Natural killer cell (primary cell): ENCODE data around the gene PDGFRB. TPM values are rescaled to one million over a fixed set of nuclear protein-coding genes. Genes with fewer than 3 reads are reported as not detected.

Source experiments
- ATAC-seq, 3 donors: fragments of 150-1000 bp in 2 of 3; fragments of 200-7000 bp in 1 of 3; cut with Tn5 transposase; 1 replicate in 1 of 3; 2 replicates in 2 of 3; pipeline ENCODE4 v1.10.0; 2021; ENCODE audit warnings: mild to moderate bottlenecking in 2 of 3, moderate library complexity in 2 of 3
- DNase-seq, 2 donors: peaks; one replicate each; pipeline versions ENCODE4 v3.0.0 to v3.0.0-alpha.2; 2013 to 2021; ENCODE audit warnings: mixed read lengths in 1 of 2
- H3K27ac ChIP-seq: one replicate; pipeline ENCODE4 v1.5.1; 2013; ENCODE audit warnings: mild to moderate bottlenecking, low read length
- H3K27me3 ChIP-seq: one replicate; pipeline ENCODE4 v1.6.1; 2013; ENCODE audit warnings: low read length; ENCODE audit not compliant: control insufficient read depth, insufficient read depth
- H3K36me3 ChIP-seq: one replicate; pipeline ENCODE4 v1.6.1; 2013; ENCODE audit warnings: low read length; ENCODE audit not compliant: control insufficient read depth, insufficient read depth
- H3K4me1 ChIP-seq: one replicate; pipeline ENCODE4 v1.6.1; 2013; ENCODE audit warnings: low read length; ENCODE audit not compliant: control insufficient read depth, insufficient read depth
- H3K4me3 ChIP-seq: one replicate; pipeline ENCODE4 v1.5.1; 2013; ENCODE audit warnings: low read length
- H3K9me3 ChIP-seq: one replicate; pipeline ENCODE4 v1.6.1; 2013; ENCODE audit warnings: low read length; ENCODE audit not compliant: control insufficient read depth, insufficient read depth
- H3K27ac Mint-ChIP-seq, 2 donors: one replicate each; pipeline ENCODE4 v1.8.0; 2022; ENCODE audit warnings: mild to moderate bottlenecking in 2 of 2, mixed read lengths in 2 of 2, moderate library complexity in 1 of 2
- H3K27me3 Mint-ChIP-seq, 2 donors: one replicate each; pipeline ENCODE4 v1.8.0; 2022; ENCODE audit warnings: low read depth in 2 of 2, mixed read lengths in 2 of 2
- H3K36me3 Mint-ChIP-seq: one replicate; pipeline ENCODE4 v1.8.0; 2022; ENCODE audit warnings: mixed read lengths
- H3K4me1 Mint-ChIP-seq, 2 donors: one replicate each; pipeline ENCODE4 v1.8.0; 2022; ENCODE audit warnings: mixed read lengths in 2 of 2
- H3K4me3 Mint-ChIP-seq: one replicate; pipeline ENCODE4 v1.8.0; 2022; ENCODE audit warnings: mild to moderate bottlenecking, moderate library complexity, mixed read lengths
- H3K9me3 Mint-ChIP-seq, 2 donors: one replicate each; pipeline ENCODE4 v1.8.0; 2022; ENCODE audit warnings: mixed read lengths in 2 of 2
- WGBS: methylation state at CpG from one replicate; pipeline ENCODE4 v1.1.7; 2013; ENCODE audit warnings: missing lambda C conversion rate; ENCODE audit not compliant: insufficient coverage; 5-methylcytosine and 5-hydroxymethylcytosine counted together
- intact Hi-C: fragments of 100-400 bp; cut with micrococcal nuclease; formaldehyde crosslinking; loops from one replicate; pipeline ENCODE4 v1.14.2; 2022
- total RNA-seq, 4 donors: library from RNA; stranded (reverse); fragments of 120-200 nt in 1 of 4; gene quantifications; one replicate each; pipeline versions ENCODE4 v1.2.3 to v1.2.4, GENCODE V29; 2013 to 2022
- TF ChIP-seq, protein P1 (sequence below): fragments of 200-600 bp; IDR thresholded peaks from one replicate; pipeline ENCODE4 v1.8.0; 2022; ENCODE audit warnings: antibody characterized with exemption

PDGFRB gene
- total RNA-seq, 3 donors from 2014 or later (not counting 1 experiment from before 2014, with no cell fraction given): 44.8 to 93.1 (median 61.6) TPM

GRCh38 chr5:150153957-150154617 is 1.6 kb downstream of the PDGFRB start:
- H3K4me3 Mint-ChIP-seq: peak overlapping the region; percentile 98
- no peaks in the 10 kb centered on the region for H3K27me3 ChIP-seq
- no peaks in the 10 kb centered on the region for H3K9me3 Mint-ChIP-seq
- DNase-seq (peak in 1 of 2 donors; percentile 18), ATAC-seq (peak; percentile 69 to 71 (median 70))
- no peaks in the 10 kb centered on the region for H3K9me3 ChIP-seq
- H3K4me1 ChIP-seq: peaks cover 59% of the 10 kb centered on the region
- no peaks in the 10 kb centered on the region for H3K36me3 Mint-ChIP-seq
- H3K27ac Mint-ChIP-seq: peak overlapping the region; percentile 76 to 93
- TF ChIP-seq, protein P1, sequence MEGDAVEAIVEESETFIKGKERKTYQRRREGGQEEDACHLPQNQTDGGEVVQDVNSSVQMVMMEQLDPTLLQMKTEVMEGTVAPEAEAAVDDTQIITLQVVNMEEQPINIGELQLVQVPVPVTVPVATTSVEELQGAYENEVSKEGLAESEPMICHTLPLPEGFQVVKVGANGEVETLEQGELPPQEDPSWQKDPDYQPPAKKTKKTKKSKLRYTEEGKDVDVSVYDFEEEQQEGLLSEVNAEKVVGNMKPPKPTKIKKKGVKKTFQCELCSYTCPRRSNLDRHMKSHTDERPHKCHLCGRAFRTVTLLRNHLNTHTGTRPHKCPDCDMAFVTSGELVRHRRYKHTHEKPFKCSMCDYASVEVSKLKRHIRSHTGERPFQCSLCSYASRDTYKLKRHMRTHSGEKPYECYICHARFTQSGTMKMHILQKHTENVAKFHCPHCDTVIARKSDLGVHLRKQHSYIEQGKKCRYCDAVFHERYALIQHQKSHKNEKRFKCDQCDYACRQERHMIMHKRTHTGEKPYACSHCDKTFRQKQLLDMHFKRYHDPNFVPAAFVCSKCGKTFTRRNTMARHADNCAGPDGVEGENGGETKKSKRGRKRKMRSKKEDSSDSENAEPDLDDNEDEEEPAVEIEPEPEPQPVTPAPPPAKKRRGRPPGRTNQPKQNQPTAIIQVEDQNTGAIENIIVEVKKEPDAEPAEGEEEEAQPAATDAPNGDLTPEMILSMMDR: no peak
- intact Hi-C loops: no loop called here
- peak overlapping the region; percentile 56 for H3K4me3 ChIP-seq
- H3K4me1 Mint-ChIP-seq: peaks cover 40 to 55% of the 10 kb centered on the region in 2 donors
- no peaks in the 10 kb centered on the region for H3K36me3 ChIP-seq
- peaks cover 0 to 9% of the 10 kb centered on the region in 2 donors for H3K27me3 Mint-ChIP-seq
- no peak overlapping the region for H3K27ac ChIP-seq
- WGBS: 55% methylated on average over 9 of the region's 9 CpGs

DNA sequence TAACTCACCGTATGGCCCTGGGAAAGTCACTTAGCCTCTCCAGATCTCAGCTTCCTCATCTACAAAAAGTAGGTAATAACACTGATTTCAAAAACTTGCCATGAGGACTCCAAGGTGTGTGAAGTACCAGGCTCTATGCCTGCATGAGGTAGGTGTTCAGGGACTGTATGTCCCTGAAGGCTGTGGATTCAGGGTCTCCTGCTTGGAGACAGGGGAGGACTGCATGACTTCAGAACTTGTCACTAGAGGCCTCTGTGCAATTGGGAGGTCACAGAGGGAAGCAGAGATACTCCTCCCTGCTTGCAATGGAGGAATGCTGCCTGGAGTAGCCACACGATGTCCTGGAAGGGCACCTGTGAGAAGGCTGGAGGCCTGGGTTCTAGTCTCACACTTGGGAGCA is 2.2 kb downstream of the PDGFRB start:
- no peak overlapping the region for H3K4me3 ChIP-seq
- H3K9me3 ChIP-seq: no peaks in the 10 kb centered on the region
- Mint-ChIP-seq H3K27me3 (peaks cover 0 to 9% of the 10 kb centered on the region in 2 donors), H3K27ac (peak overlapping the region; percentile 76 to 93), H3K36me3 (no peaks in the 10 kb centered on the region), H3K9me3 (no peaks in the 10 kb centered on the region), H3K4me1 (peaks cover 46 to 61% of the 10 kb centered on the region in 2 donors), H3K4me3 (peak overlapping the region; percentile 98)
- H3K27ac ChIP-seq: no peak overlapping the region
- DNase-seq: no peak
- H3K4me1 ChIP-seq: peaks cover 65% of the 10 kb centered on the region
- 100% methylated on average over 2 of the region's 2 CpGs for WGBS
- ATAC-seq: no peak
- no peaks in the 10 kb centered on the region for H3K27me3 ChIP-seq
- intact Hi-C loops: no loop called here
- H3K36me3 ChIP-seq: no peaks in the 10 kb centered on the region
- TF ChIP-seq, protein P1: no peak

- H3K36me3 ChIP-seq: no peaks in the 10 kb centered on the region
- H3K27me3 ChIP-seq: no peaks in the 10 kb centered on the region
- DNase-seq: no peak
- Mint-ChIP-seq H3K36me3 (no peaks in the 10 kb centered on the region), H3K27me3 (peaks cover 0 to 9% of the 10 kb centered on the region in 2 donors), H3K9me3 (no peaks in the 10 kb centered on the region), H3K4me1 (peaks cover 53 to 67% of the 10 kb centered on the region in 2 donors), H3K27ac (peak overlapping the region; percentile 45 to 93), H3K4me3 (peak overlapping the region; percentile 42)
- H3K4me3 ChIP-seq: no peak overlapping the region
- H3K27ac ChIP-seq: no peak overlapping the region
- intact Hi-C loops: no loop called here
- peaks cover 67% of the 10 kb centered on the region for H3K4me1 ChIP-seq
- WGBS: 88% methylated on average over 12 of the region's 12 CpGs
- no peak for ATAC-seq
- H3K9me3 ChIP-seq: no peaks in the 10 kb centered on the region
- TF ChIP-seq, protein P1: no peak
Observed at GRCh38 chr5:150152636-150153462, 2.8 kb downstream of the PDGFRB start.
